ENCODE data around the gene KRTAP5-10. TPM values are rescaled to one million over a fixed set of nuclear protein-coding genes. Genes with fewer than 3 reads are reported as not detected.
"Not testable (repeated sequence)": the region's sequence is repeated elsewhere in the genome, so short reads cannot be mapped to it uniquely, and the experiment has no call there.

Gene KRTAP5-10
- total RNA-seq, 1 donor from 2014 or later = not detected

DNA sequence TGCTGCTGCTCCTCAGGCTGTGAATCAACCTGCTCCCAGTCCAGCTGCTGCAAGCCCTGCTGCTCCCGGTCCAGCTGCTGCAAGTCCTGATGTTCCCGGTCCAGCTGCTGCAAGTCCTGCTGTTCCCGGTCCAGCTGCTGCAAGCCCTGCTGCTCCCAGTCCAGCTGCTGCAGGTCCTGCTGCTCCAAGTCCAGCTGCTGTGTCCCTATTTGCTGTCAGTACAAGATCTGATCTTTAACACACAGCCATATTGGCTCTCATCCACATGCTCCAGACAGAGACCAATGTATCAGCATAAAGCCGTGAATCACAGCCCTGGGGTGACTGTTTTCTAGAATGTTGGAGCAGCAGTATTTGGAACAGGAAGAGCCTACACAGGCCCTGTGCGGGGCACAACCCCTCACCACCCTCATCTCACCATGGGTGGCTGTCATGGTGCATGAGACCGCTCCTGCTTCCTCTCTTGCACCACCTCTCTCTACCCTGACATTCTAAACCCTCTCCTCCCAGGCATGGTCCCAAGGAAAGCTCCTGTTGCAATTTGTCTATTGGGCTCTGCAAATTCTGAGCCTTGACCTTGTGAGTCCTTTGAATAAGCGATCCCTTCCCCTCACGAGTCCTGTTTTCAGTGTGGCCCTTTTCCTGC lies 3.5 kb downstream of the KRTAP5-10 start:
- DNase-seq = no peak
- Histone ChIP-seq H3K27me3 (ENCODE audit: low read depth) (peaks cover 61% of the 10 kb centered on the region), H3K9me3 (replicated peaks) (no peaks in the 10 kb centered on the region), H3K4me1 (no peaks in the 10 kb centered on the region), H3K4me3 (no peak overlapping the region), H3K36me3 (no peaks in the 10 kb centered on the region), H3K27ac (replicated peaks) (no peak overlapping the region)
- intact Hi-C loops (cut with micrococcal nuclease) = no loop called here
- TF ChIP-seq, protein P1, sequence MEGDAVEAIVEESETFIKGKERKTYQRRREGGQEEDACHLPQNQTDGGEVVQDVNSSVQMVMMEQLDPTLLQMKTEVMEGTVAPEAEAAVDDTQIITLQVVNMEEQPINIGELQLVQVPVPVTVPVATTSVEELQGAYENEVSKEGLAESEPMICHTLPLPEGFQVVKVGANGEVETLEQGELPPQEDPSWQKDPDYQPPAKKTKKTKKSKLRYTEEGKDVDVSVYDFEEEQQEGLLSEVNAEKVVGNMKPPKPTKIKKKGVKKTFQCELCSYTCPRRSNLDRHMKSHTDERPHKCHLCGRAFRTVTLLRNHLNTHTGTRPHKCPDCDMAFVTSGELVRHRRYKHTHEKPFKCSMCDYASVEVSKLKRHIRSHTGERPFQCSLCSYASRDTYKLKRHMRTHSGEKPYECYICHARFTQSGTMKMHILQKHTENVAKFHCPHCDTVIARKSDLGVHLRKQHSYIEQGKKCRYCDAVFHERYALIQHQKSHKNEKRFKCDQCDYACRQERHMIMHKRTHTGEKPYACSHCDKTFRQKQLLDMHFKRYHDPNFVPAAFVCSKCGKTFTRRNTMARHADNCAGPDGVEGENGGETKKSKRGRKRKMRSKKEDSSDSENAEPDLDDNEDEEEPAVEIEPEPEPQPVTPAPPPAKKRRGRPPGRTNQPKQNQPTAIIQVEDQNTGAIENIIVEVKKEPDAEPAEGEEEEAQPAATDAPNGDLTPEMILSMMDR (IDR thresholded peaks at IDR 0.05; ENCODE audit: borderline replicate concordance) = no peak

DNA sequence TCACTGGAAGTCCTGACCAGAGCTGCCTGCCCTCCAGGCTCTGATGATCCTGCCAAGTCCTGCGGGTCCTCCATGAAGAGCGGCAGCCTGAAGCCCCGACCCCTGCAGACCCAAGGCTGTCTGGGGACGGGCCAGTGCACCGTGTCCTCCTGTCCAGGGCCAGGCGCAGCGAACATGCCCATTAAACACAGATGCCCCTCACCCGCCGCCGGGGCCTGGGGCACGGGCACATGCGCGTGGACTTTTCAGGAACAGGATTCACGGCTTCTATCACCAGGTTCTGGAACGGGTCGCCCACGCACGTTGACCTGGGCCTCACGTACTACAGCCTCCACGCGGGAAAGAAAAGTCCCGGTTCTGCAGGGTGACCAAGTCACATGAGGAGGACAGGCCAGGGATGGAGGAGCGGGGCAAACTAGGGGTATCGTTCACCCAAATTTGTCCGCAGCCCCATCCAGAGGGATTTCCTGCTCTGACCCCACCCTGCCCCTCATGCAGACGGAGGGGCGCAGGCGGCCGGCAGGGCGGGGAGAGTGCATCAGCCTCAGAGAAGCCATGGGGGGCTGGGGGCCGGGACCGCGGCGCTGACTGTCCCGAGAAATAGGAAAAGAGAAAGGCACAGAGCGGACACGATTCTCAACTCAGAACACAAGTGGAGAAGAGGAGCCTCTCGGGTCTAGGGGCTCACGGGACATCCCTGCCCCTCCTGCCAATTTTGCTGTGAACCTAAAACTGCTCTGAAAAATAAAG lies 5.9 kb downstream of the KRTAP5-10 start:
- H3K4me3 ChIP-seq; H3K36me3 ChIP-seq; H3K27ac ChIP-seq (replicated peaks); intact Hi-C loops (cut with micrococcal nuclease); DNase-seq; H3K9me3 ChIP-seq (replicated peaks); H3K4me1 ChIP-seq: not testable (repeated sequence)
- H3K27me3 ChIP-seq (ENCODE audit: low read depth) = peaks cover 62% of the 10 kb centered on the region

DNA sequence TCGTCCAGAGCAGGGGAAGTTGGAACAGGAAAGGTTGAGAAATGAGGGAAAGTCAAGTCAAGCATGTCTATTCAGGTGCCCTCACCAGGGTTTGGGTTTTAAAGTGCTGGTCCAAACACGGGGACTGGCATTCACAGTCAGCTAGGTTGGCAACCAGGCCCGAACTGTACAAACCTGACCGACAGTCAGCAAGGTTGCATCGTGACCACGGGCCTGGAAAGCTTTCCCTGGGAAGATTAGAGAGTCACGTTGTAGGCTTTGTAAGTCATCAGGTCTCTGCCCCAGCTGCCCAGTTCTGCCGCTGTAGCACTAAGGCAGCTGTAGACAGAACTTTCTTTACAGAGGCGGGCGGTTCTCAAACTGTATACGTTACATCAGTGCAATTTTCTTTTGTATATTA lies 7.4 kb downstream of the KRTAP5-10 start:
- no peaks in the 10 kb centered on the region for H3K9me3 ChIP-seq (replicated peaks)
- TF ChIP-seq, protein P1 (IDR thresholded peaks at IDR 0.05; ENCODE audit: borderline replicate concordance) = no peak
- H3K27ac ChIP-seq (replicated peaks) = no peak overlapping the region
- H3K4me1 ChIP-seq = no peaks in the 10 kb centered on the region
- no peak for DNase-seq
- peaks cover 62% of the 10 kb centered on the region for H3K27me3 ChIP-seq (ENCODE audit: low read depth)
- H3K36me3 ChIP-seq = no peaks in the 10 kb centered on the region
- no peak overlapping the region for H3K4me3 ChIP-seq
- intact Hi-C loops (cut with micrococcal nuclease) = no loop called here

DNA sequence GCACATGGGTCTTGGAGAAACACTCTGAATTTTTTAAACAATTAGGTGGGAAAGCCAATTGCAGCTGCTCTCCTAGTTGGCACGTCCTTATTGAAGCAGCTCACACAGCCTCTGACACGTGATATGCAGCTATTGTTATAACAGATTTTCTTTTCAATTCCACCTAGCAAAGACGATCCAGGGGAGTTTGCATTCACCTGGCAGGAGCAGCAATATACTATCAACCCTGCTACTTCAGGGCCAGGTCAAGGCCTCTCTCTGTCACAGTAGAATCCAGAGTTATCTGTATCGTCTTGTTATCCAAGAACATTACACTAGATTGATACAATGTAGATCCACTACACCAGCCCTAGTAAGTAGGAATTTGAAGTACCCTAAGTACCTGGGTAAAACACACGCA lies 9.1 kb downstream of the KRTAP5-10 start:
- Histone ChIP-seq H3K4me3 (no peak overlapping the region), H3K36me3 (no peaks in the 10 kb centered on the region), H3K4me1 (no peaks in the 10 kb centered on the region), H3K27ac (replicated peaks) (no peak overlapping the region), H3K27me3 (ENCODE audit: low read depth) (peaks cover 68% of the 10 kb centered on the region), H3K9me3 (replicated peaks) (no peaks in the 10 kb centered on the region)
- TF ChIP-seq, protein P1 (IDR thresholded peaks at IDR 0.05; ENCODE audit: borderline replicate concordance) = no peak
- no peak for DNase-seq
- intact Hi-C loops (cut with micrococcal nuclease) = no loop called here

DNA sequence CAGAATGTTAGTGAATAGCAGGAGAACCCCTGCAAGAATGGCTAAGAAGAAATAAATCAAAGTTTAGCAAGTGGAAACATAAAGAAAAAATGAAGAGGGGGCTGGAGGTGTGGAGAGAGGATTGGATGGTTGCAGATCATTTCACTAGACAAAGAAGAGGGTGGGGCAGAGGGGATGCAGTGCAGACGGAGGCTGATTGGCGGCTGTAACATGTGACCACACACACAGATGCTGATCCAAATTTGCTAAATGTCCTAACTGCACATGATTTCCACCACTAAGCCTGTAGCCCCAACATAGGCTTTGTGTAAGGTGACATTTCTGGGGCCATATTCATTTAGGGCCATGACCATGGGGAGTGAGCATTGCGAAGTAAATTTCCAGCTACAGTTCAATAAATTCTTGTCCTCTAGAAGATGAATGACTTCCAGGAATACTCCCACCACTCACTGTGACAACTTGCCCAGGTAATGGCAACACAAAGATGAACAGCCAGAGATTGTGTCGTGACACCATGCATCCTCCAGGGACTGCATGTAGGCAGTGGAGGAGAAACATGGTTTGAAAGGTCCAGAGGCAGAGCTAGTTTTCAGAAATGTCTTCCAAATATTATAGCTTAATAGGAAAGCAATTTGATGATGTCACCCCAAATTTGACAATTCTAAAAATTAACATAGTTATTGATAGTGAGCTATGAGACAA lies 10.5 kb downstream of the KRTAP5-10 start:
- peaks cover 61% of the 10 kb centered on the region for H3K27me3 ChIP-seq (ENCODE audit: low read depth)
- no peak for DNase-seq
- H3K36me3 ChIP-seq = no peaks in the 10 kb centered on the region
- intact Hi-C loops (cut with micrococcal nuclease) = no loop called here
- no peaks in the 10 kb centered on the region for H3K9me3 ChIP-seq (replicated peaks)
- H3K4me3 ChIP-seq = no peak overlapping the region
- H3K4me1 ChIP-seq = peaks cover 7% of the 10 kb centered on the region
- TF ChIP-seq, protein P1 (IDR thresholded peaks at IDR 0.05; ENCODE audit: borderline replicate concordance) = no peak
- H3K27ac ChIP-seq (replicated peaks) = no peak overlapping the region

DNA sequence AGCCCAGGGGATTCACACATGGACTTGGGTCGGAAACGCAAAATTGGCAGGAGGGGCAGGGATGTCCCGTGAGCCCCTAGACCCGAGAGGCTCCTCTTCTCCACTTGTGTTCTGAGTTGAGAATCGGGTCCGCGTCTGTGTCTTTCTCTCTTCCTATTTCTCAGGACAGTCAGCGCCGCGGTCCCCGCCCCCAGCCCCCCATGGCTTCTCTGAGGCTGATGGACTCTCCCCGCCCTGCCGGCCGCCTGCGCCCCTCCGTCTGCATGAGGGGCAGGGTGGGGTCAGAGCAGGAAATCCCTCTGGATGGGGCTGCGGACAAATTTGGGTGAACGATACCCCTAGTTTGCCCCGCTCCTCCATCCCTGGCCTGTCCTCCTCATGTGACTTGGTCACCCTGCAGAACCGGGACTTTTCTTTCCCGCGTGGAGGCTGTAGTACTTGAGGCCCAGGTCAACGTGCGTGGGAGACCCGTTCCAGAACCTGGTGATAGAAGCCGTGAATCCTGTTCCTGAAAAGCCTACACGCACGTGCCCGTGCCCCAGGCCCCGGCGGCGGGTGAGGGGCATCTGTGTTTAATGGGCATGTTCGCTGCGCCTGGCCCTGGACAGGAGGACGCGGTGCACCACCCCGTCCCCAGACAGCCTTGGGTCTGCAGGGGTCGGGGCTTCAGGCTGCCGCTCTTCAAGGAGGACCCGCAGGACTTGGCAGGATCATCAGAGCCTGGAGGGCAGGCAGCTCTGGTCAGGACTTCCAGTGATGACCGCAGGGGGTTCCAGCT lies 11.5 kb downstream of the KRTAP5-10 start:
- intact Hi-C loops (cut with micrococcal nuclease); H3K36me3 ChIP-seq; H3K4me1 ChIP-seq; H3K27ac ChIP-seq (replicated peaks); H3K4me3 ChIP-seq; H3K9me3 ChIP-seq (replicated peaks); DNase-seq: not testable (repeated sequence)
- peaks cover 51% of the 10 kb centered on the region for H3K27me3 ChIP-seq (ENCODE audit: low read depth)

All from left ventricle myocardium inferior (tissue), 1 donor.